LNCaP clone FGC (cell line): ENCODE data around the gene UBA3.
A peak's percentile ranks its signal among the peaks of the same experiment; 100 is the strongest.

Experiments used
- DNase-seq: peaks from one replicate; pipeline ENCODE4 v3.0.0-alpha.2; 2011; ENCODE audit warnings: low read depth
- H3K4me3 ChIP-seq: 2 replicates; pipeline ENCODE4 v1.5.1; 2011; ENCODE audit warnings: mild to moderate bottlenecking, low read depth, low read length, control low read depth
- CTCF ChIP-seq: IDR thresholded peaks from 2 replicates; pipeline ENCODE4 v1.5.1; 2012; ENCODE audit warnings: mild to moderate bottlenecking; ENCODE audit not compliant: control insufficient read depth, insufficient read depth; ENCODE audit errors: extremely low read depth

Gene UBA3

GRCh38 chr3:69121513-69121912, 41.3 kb upstream of the UBA3 start:
- no peak for DNase-seq
- no peak for TF ChIP-seq CTCF
- no peak overlapping the region for H3K4me3 ChIP-seq

GRCh38 chr3:69120879-69121464, 40.8 kb upstream of the UBA3 start:
- peak; percentile 91 for TF ChIP-seq CTCF
- H3K4me3 ChIP-seq: no peak overlapping the region
- peak; percentile 77 for DNase-seq

GRCh38 chr3:69119681-69120080, 39.5 kb upstream of the UBA3 start:
- no peak for TF ChIP-seq CTCF
- DNase-seq: no peak
- H3K4me3 ChIP-seq: no peak overlapping the region

GRCh38 chr3:69119138-69119537, 39.0 kb upstream of the UBA3 start:
- DNase-seq: no peak
- no peak for TF ChIP-seq CTCF
- no peak overlapping the region for H3K4me3 ChIP-seq

- DNase-seq: no peak
- no peak overlapping the region for H3K4me3 ChIP-seq
- TF ChIP-seq CTCF: no peak
Measured at GRCh38 chr3:69118555-69118954, 38.4 kb upstream of the UBA3 start.

GRCh38 chr3:69116897-69117296, 36.7 kb upstream of the UBA3 start:
- TF ChIP-seq CTCF: no peak
- no peak for DNase-seq
- H3K4me3 ChIP-seq: no peak overlapping the region

- DNase-seq: no peak
- no peak overlapping the region for H3K4me3 ChIP-seq
- TF ChIP-seq CTCF: no peak
Measured at GRCh38 chr3:69116162-69116561, 36.0 kb upstream of the UBA3 start.
